ENCODE data around the gene THBS3. TPM values are rescaled to one million over a fixed set of nuclear protein-coding genes. Genes with fewer than 3 reads are reported as not detected.
A peak's percentile ranks its signal among the peaks of the same experiment; 100 is the strongest.

Gene THBS3
- total and polyA plus RNA-seq, 9 of the 15 experiments (the other 6 are each of a cell fraction or from before 2014, with no cell fraction given), result 0.59 to 8.3 (median 3.2) TPM

- peak overlapping the region; percentile 75 to 97 for H3K9ac ChIP-seq (ENCODE audit: insufficient read depth in 1 of 2, low read depth in 2 of 2, low read length in 2 of 2)
- H3K27ac ChIP-seq (ENCODE audit: extremely low read depth, low read depth, low read length), result peak overlapping the region; percentile 65
- H3K27me3 ChIP-seq (ENCODE audit: control insufficient read depth in 2 of 2, insufficient read depth in 2 of 2, low read length in 2 of 2), result no peaks in the 10 kb centered on the region
- DNase-seq (ENCODE audit: extremely low read depth in 1 of 4, low spot score in 3 of 4) (no peak), ATAC-seq (no peak), FAIRE-seq (no peak)
- peaks cover 18% of the 10 kb centered on the region for H3K79me2 ChIP-seq (ENCODE audit: control insufficient read depth, insufficient read depth, low read length)
- H3K36me3 ChIP-seq (ENCODE audit: control insufficient read depth, insufficient read depth, low read length), result peaks cover 40% of the 10 kb centered on the region; the same call in 2 of the 3 replicates
- ChIA-PET POLR2A (interaction anchor here (0.7 to 2.1 kb wide), 5 partner anchors 9 to 66 kb away, joined by 3 to 9 read pairs (median 3); partner anchors contain the start of gene RUSC1), CTCF (ENCODE audit: low intra/inter-chr PET ratio) (no interaction called here)
- peaks cover 25 to 48% of the 10 kb centered on the region in 2 experiments for H3K4me1 ChIP-seq (replicated peaks in 1 of 2; ENCODE audit: control insufficient read depth in 2 of 2, insufficient read depth in 2 of 2, low read length in 2 of 2)
- no peaks in the 10 kb centered on the region for H3K9me3 ChIP-seq (replicated peaks; ENCODE audit: control insufficient read depth, insufficient read depth, low read depth, low read length)
- peak overlapping the region; percentile 58 for H3K4me3 ChIP-seq
- intact Hi-C loops (cut with micrococcal nuclease) (loop anchor here (5.0 to 10.0 kb wide), 2 partner anchors 250 to 338 kb away; no protein-coding TSS in a partner anchor), in situ Hi-C loops (cut with MboI) (loop anchor here (10.0 kb wide), 1 partner anchor 340 kb away; no protein-coding TSS in a partner anchor)
- BruUV-seq (replicated peaks), result no TSS peak
- peak overlapping the region; percentile 93 for H2AFZ ChIP-seq (ENCODE audit: low read depth, low read length)
- no peaks in the 10 kb centered on the region for H4K20me1 ChIP-seq (replicated peaks; ENCODE audit: control insufficient read depth, insufficient read depth, low read length)
- peak overlapping the region; percentile 81 for H3K4me2 ChIP-seq (ENCODE audit: insufficient read depth, low read length)
- H3K9me1 ChIP-seq (ENCODE audit: control insufficient read depth, insufficient read depth, low read length), result no peaks in the 10 kb centered on the region
- WGBS (ENCODE audit: insufficient coverage, low coverage, missing lambda C conversion rate), result 30% methylated on average over 21 of the region's 35 CpGs
- TF ChIP-seq HNRNPH1 (optimal IDR thresholded peaks at IDR 0.05; ENCODE audit: low read depth, low read length) (no peak), RB1 (IDR thresholded peaks at IDR 0.05; ENCODE audit: low read depth) (no peak), MTA3 (IDR thresholded peaks at IDR 0.05; ENCODE audit: borderline replicate concordance) (0 out of 2 replicates have a peak, but pooled peaks have one; percentile 3), SMAD3 (CRISPR knock-in tag; conservative IDR thresholded peaks at IDR 0.05) (no peak), ZNF551 (CRISPR knock-in tag; IDR thresholded peaks at IDR 0.05) (no peak), TCF3 (CRISPR knock-in tag; IDR thresholded peaks at IDR 0.05) (no peak), RBM34 (IDR thresholded peaks at IDR 0.05; ENCODE audit: borderline replicate concordance, insufficient read depth, low read length) (0 out of 2 replicates have a peak, but pooled peaks have one; percentile 11), ZNF197 (CRISPR knock-in tag; IDR thresholded peaks at IDR 0.05; ENCODE audit: low read depth) (no peak), HDAC3 (IDR thresholded peaks at IDR 0.05; ENCODE audit: borderline replicate concordance, partially characterized antibody) (no peak), HNRNPL (IDR thresholded peaks at IDR 0.05; ENCODE audit: low read depth, low read length) (peak; percentile 69; the same call in 1 of the 2 replicates), ZBTB8A (IDR thresholded peaks at IDR 0.05; ENCODE audit: partially characterized antibody) (no peak), ZNF121 (CRISPR knock-in tag; conservative IDR thresholded peaks at IDR 0.05) (no peak), ZNF280A (IDR thresholded peaks at IDR 0.05; ENCODE audit: low read depth, partially characterized antibody) (no peak), CREB5 (CRISPR knock-in tag; IDR thresholded peaks at IDR 0.05) (no peak), XRCC5 (IDR thresholded peaks at IDR 0.05; ENCODE audit: low read depth, low read length) (0 out of 2 replicates have a peak, but pooled peaks have one; percentile 2), CHD1 (IDR thresholded peaks at IDR 0.05; ENCODE audit: low read length) (peak; percentile 63)
- TF ChIP-seq, protein P1, sequence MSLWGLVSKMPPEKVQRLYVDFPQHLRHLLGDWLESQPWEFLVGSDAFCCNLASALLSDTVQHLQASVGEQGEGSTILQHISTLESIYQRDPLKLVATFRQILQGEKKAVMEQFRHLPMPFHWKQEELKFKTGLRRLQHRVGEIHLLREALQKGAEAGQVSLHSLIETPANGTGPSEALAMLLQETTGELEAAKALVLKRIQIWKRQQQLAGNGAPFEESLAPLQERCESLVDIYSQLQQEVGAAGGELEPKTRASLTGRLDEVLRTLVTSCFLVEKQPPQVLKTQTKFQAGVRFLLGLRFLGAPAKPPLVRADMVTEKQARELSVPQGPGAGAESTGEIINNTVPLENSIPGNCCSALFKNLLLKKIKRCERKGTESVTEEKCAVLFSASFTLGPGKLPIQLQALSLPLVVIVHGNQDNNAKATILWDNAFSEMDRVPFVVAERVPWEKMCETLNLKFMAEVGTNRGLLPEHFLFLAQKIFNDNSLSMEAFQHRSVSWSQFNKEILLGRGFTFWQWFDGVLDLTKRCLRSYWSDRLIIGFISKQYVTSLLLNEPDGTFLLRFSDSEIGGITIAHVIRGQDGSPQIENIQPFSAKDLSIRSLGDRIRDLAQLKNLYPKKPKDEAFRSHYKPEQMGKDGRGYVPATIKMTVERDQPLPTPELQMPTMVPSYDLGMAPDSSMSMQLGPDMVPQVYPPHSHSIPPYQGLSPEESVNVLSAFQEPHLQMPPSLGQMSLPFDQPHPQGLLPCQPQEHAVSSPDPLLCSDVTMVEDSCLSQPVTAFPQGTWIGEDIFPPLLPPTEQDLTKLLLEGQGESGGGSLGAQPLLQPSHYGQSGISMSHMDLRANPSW (CRISPR knock-in tag; IDR thresholded peaks at IDR 0.05), result no peak
Observed at GRCh38 chr1:155254714-155255242, 47.1 kb upstream of the THBS3 start.
